HL-60 (cell line): ENCODE data around the gene TBC1D22A.
A peak's percentile ranks its signal among the peaks of the same experiment; 100 is the strongest.

Experiments used
- DNase-seq, 2 experiments: peaks; one replicate each; pipeline ENCODE4 v3.0.0-alpha.2; 2010 to 2020; ENCODE audit warnings: low read depth in 1 of 2, low spot score in 1 of 2
- H3K27ac ChIP-seq: fragments of 250-450 bp; sonication (Bioruptor Pico); replicated peaks from 2 replicates; pipeline ENCODE4 v1.5.1; 2020; ENCODE audit warnings: mild to moderate bottlenecking, moderate library complexity
- H3K27me3 ChIP-seq: fragments of 250-450 bp; sonication (Bioruptor Pico); 2 replicates; pipeline ENCODE4 v1.5.1; 2021; ENCODE audit warnings: mild to moderate bottlenecking, moderate library complexity; ENCODE audit not compliant: insufficient read depth, poor library complexity, severe bottlenecking
- H3K4me3 ChIP-seq: replicated peaks from 2 replicates; pipeline ENCODE4 v1.5.1; 2011; ENCODE audit warnings: mild to moderate bottlenecking, control low read depth, low read length; ENCODE audit not compliant: insufficient read depth
- CTCF ChIP-seq: IDR thresholded peaks from one replicate; pipeline ENCODE4 v1.5.1; 2011; ENCODE audit warnings: low read length, control low read depth, inconsistent platforms; ENCODE audit not compliant: insufficient read depth
- GABPA ChIP-seq: IDR thresholded peaks from 2 replicates; pipeline ENCODE4 v1.6.1; 2012; ENCODE audit warnings: low read depth
- POLR2AphosphoS5 ChIP-seq: IDR thresholded peaks from 2 replicates; pipeline ENCODE4 v1.6.1; 2012; ENCODE audit warnings: low read depth
- REST ChIP-seq: IDR thresholded peaks from 2 replicates; pipeline ENCODE4 v1.6.1; 2012; ENCODE audit warnings: low read depth; ENCODE audit not compliant: insufficient replicate concordance
- SPI1 ChIP-seq: IDR thresholded peaks from 2 replicates; pipeline ENCODE4 v1.6.1; 2012; ENCODE audit warnings: low read depth, mild to moderate bottlenecking, borderline replicate concordance

TBC1D22A gene

GRCh38 chr22:46934172-46934745 lies 171.8 kb downstream of the TBC1D22A start:
- Histone ChIP-seq H3K27me3 (no peaks in the 10 kb centered on the region), H3K27ac (no peak overlapping the region), H3K4me3 (no peak overlapping the region)
- TF ChIP-seq SPI1 (no peak), POLR2AphosphoS5 (no peak), REST (no peak), GABPA (no peak), CTCF (no peak)
- DNase-seq, result no peak

- peak in 1 of 2 experiments; percentile 27 for DNase-seq
- no peak overlapping the region for H3K4me3 ChIP-seq
- TF ChIP-seq POLR2AphosphoS5, result no peak
- no peak for TF ChIP-seq SPI1
- no peak for TF ChIP-seq CTCF
- TF ChIP-seq GABPA, result no peak
- no peak for TF ChIP-seq REST
- H3K27me3 ChIP-seq, result no peaks in the 10 kb centered on the region
- no peak overlapping the region for H3K27ac ChIP-seq
These were observed 172.5 kb downstream of the TBC1D22A start for GRCh38 chr22:46934746-46935491.

GRCh38 chr22:46935506-46936377 lies 173.3 kb downstream of the TBC1D22A start:
- Histone ChIP-seq H3K27me3 (no peaks in the 10 kb centered on the region), H3K4me3 (no peak overlapping the region), H3K27ac (no peak overlapping the region)
- no peak for TF ChIP-seq SPI1
- no peak for TF ChIP-seq POLR2AphosphoS5
- TF ChIP-seq GABPA, result no peak
- no peak for TF ChIP-seq CTCF
- no peak for TF ChIP-seq REST
- no peak for DNase-seq
